Small intestine (tissue), 7 donors: ENCODE measurements around the gene ITLN1. TPM values are rescaled to one million over a fixed set of nuclear protein-coding genes. Genes with fewer than 3 reads are reported as not detected.
"Not testable (repeated sequence)": the region's sequence is repeated elsewhere in the genome, so short reads cannot be mapped to it uniquely, and the experiment has no call there.

Experiments used
- DNase-seq, 2 donors: peaks; one replicate each; pipeline versions ENCODE4 v3.0.0 to v3.0.0-alpha.2; 2013
- FAIRE-seq: peaks from 2 replicates; lab custom pipeline; 2012; peaks lifted over from hg19 to GRCh38; lab: Jason Lieb, UNC
- H3K27ac ChIP-seq, 3 donors: one replicate each; pipeline ENCODE4 v1.5.1; 2013; ENCODE audit warnings: low read length in 2 of 3, mild to moderate bottlenecking in 2 of 3, control low read depth in 1 of 3, inconsistent platforms in 1 of 3, low read depth in 1 of 3, moderate library complexity in 1 of 3
- H3K27me3 ChIP-seq, 3 donors: one replicate each; pipeline ENCODE4 v1.6.1; 2013; ENCODE audit warnings: low read length in 3 of 3, inconsistent platforms in 1 of 3; ENCODE audit not compliant: control insufficient read depth in 3 of 3, insufficient read depth in 3 of 3
- H3K36me3 ChIP-seq, 3 donors: one replicate each; pipeline ENCODE4 v1.6.1; 2013; ENCODE audit warnings: low read length in 3 of 3, inconsistent platforms in 1 of 3, low read depth in 1 of 3, mild to moderate bottlenecking in 1 of 3, moderate library complexity in 1 of 3; ENCODE audit not compliant: control insufficient read depth in 3 of 3, insufficient read depth in 2 of 3
- H3K4me1 ChIP-seq, 3 donors: one replicate each; pipeline ENCODE4 v1.6.1; 2013; ENCODE audit warnings: low read length in 2 of 3, inconsistent platforms in 1 of 3, low read depth in 1 of 3, mild to moderate bottlenecking in 1 of 3, moderate library complexity in 1 of 3; ENCODE audit not compliant: control insufficient read depth in 3 of 3, insufficient read depth in 2 of 3
- H3K4me3 ChIP-seq, 3 donors: one replicate each; pipeline ENCODE4 v1.5.1; 2013; ENCODE audit warnings: low read length in 3 of 3, control low read depth in 1 of 3, inconsistent platforms in 1 of 3, low read depth in 1 of 3, mild to moderate bottlenecking in 1 of 3, moderate library complexity in 1 of 3
- H3K9me3 ChIP-seq, 2 donors: one replicate each; pipeline ENCODE4 v1.6.1; 2013; ENCODE audit warnings: low read depth in 1 of 2, low read length in 1 of 2; ENCODE audit not compliant: control insufficient read depth in 2 of 2, insufficient read depth in 1 of 2
- WGBS, 3 donors: extraction: QIAGEN DNeasy Blood & Tissue Kit; methylation state at CpG; one replicate each; pipeline ENCODE4 v1.1.7; 2013; 5-methylcytosine and 5-hydroxymethylcytosine counted together
- polyA plus RNA-seq, 4 donors: library from polyadenylated mRNA; stranded (reverse) in 3 of 4; unstranded in 1 of 4; fragments of 200-250 nt in 3 of 4; fragments of 120-200 nt in 1 of 4; gene quantifications; one replicate each; pipeline versions ENCODE4 v1.2.1 to v1.2.3, GENCODE V29; 2013
- donor health status: healthy with polysubstance abuse.
- donor health status: control.
- donor health status: control.
- donor health status: Bipolar disorder and iron deficiency.
- donor health status: healthy.

Gene ITLN1
- polyA plus RNA-seq, 4 donors = 21.6 to 230 (median 95.8) TPM

DNA sequence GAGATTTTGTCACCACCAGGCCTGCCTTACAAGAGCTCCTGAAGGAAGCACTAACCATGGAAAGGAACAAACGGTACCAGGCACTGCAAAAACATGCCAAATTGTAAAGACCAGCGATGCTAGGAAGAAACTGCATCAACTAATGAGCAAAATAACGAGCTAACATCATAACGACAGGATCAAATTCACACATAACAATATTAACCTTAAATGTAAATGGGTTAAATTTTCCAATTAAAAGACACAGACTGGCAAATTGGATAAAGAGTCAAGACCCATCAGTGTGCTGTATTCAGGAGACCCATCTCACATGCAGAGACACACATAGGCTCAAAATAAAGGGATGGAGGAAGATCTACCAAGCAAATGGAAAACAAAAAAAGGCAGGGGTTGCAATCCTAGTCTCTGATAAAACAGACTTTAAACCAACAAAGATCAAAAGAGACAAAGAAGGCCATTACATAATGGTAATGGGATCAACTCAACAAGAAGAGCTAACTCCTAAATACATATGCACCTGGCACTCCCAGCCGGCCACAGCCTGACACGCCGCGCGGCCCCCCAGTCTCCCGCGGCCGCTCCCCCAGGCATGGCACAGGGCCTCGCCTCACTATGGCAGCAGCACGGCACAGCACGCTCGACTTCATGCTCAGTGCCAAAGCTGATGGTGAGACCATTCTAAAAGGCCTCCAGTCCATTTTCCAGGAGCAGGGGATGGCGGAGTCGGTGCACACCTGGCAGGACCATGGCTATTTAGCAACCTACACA lies 9.6 kb upstream of the ITLN1 start:
- WGBS, 3 donors = 94 to 97% (median 95%) methylated on average over 18 of the region's 18 CpGs
- H3K4me3 ChIP-seq, H3K27me3 ChIP-seq, FAIRE-seq, H3K27ac ChIP-seq, H3K9me3 ChIP-seq, DNase-seq, H3K36me3 ChIP-seq, H3K4me1 ChIP-seq: not testable (repeated sequence)

- Histone ChIP-seq H3K4me1 (no peaks in the 10 kb centered on the region), H3K9me3 (peaks cover 0 to 8% of the 10 kb centered on the region in 2 donors), H3K4me3 (no peak overlapping the region), H3K27ac (no peak overlapping the region), H3K36me3 (no peaks in the 10 kb centered on the region), H3K27me3 (peaks cover 0 to 1% (median 0%) of the 10 kb centered on the region in 3 donors)
- FAIRE-seq (no peak), DNase-seq (peak in 1 of 2 donors; percentile 33)
- WGBS, 3 donors = 43 to 66% (median 49%) methylated on average over 2 of the region's 2 CpGs
These were observed 6.5 kb upstream of the ITLN1 start for GRCh38 chr1:160891474-160891873.

DNA sequence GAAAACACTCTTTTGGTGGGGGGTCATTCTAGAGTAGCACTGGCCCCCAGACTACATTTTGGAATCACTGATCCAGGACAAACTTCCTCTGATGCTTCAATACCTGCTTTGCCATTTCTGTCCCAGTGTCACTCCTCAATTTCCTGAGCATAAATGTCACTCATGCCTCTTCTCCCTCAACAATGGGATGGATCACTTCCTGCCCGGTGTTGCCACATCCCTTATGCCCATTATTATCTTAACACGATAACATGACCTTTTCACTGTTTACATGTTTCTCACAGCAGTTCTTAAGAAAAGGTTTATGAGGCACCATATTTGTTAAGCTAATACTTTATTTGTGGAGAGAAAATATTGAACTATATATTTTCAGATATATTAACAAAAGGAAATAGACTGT lies 3.9 kb upstream of the ITLN1 start:
- H3K27me3 ChIP-seq = peaks cover 0 to 1% (median 0%) of the 10 kb centered on the region in 3 donors
- H3K4me1 ChIP-seq = no peaks in the 10 kb centered on the region
- H3K27ac ChIP-seq = no peak overlapping the region
- DNase-seq (no peak), FAIRE-seq (no peak)
- no peak overlapping the region for H3K4me3 ChIP-seq
- H3K36me3 ChIP-seq = no peaks in the 10 kb centered on the region
- 25 to 33% (median 26%) methylated on average over 2 of the region's 2 CpGs for WGBS, 3 donors
- H3K9me3 ChIP-seq = peaks cover 0 to 5% of the 10 kb centered on the region in 2 donors

DNA sequence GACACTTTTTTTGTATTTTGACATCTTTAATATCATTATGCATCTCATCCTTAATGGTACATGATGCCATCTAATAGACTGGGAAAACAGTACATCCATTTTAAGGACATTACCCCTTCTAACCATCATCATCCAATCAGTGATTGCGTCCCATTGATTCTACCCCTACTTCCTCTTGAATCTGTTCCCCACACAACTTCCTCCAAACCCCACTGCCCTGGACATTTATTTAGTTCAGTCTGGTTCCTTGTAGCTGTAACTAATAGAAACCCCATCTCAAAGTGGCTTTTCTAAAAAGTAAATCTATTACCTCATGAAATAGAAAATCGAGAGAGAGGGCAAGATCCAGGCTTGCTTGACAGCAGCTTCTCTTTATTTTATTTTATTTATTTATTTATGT lies 2.1 kb upstream of the ITLN1 start:
- no peak for DNase-seq
- Histone ChIP-seq H3K27ac (no peak overlapping the region), H3K4me1 (no peaks in the 10 kb centered on the region), H3K9me3 (no peaks in the 10 kb centered on the region), H3K36me3 (no peaks in the 10 kb centered on the region), H3K4me3 (no peak overlapping the region), H3K27me3 (peaks cover 0 to 4% (median 0%) of the 10 kb centered on the region in 3 donors)
- WGBS, 3 donors = 85 to 88% (median 88%) methylated on average over 2 of the region's 2 CpGs
- FAIRE-seq = no peak

GRCh38 chr1:160884579-160884978 lies 401 bp downstream of the ITLN1 start:
- Histone ChIP-seq H3K27ac (no peak overlapping the region), H3K4me3 (no peak overlapping the region), H3K4me1 (no peaks in the 10 kb centered on the region), H3K27me3 (peaks cover 0 to 4% (median 0%) of the 10 kb centered on the region in 3 donors), H3K9me3 (no peaks in the 10 kb centered on the region), H3K36me3 (no peaks in the 10 kb centered on the region)
- DNase-seq = peak in 1 of 2 donors; percentile 17
- FAIRE-seq = no peak
- 79 to 81% (median 79%) methylated on average over 6 of the region's 6 CpGs for WGBS, 3 donors

GRCh38 chr1:160883581-160884513 lies 1.1 kb downstream of the ITLN1 start:
- Histone ChIP-seq H3K36me3 (no peaks in the 10 kb centered on the region), H3K27ac (no peak overlapping the region), H3K4me1 (no peaks in the 10 kb centered on the region), H3K27me3 (peaks cover 0 to 3% (median 0%) of the 10 kb centered on the region in 3 donors), H3K4me3 (no peak overlapping the region), H3K9me3 (no peaks in the 10 kb centered on the region)
- FAIRE-seq (no peak), DNase-seq (no peak)
- 87 to 90% (median 88%) methylated on average over 13 of the region's 13 CpGs for WGBS, 3 donors

- Histone ChIP-seq H3K27ac (no peak overlapping the region), H3K36me3 (no peaks in the 10 kb centered on the region), H3K9me3 (no peaks in the 10 kb centered on the region), H3K4me1 (no peaks in the 10 kb centered on the region), H3K27me3 (peaks cover 0 to 3% (median 0%) of the 10 kb centered on the region in 3 donors), H3K4me3 (no peak overlapping the region)
- DNase-seq = no peak
- no peak for FAIRE-seq
- WGBS, 3 donors = 100% methylated on average over 1 of the region's 1 CpG
These were observed 2.4 kb downstream of the ITLN1 start for GRCh38 chr1:160882582-160882981.

DNA sequence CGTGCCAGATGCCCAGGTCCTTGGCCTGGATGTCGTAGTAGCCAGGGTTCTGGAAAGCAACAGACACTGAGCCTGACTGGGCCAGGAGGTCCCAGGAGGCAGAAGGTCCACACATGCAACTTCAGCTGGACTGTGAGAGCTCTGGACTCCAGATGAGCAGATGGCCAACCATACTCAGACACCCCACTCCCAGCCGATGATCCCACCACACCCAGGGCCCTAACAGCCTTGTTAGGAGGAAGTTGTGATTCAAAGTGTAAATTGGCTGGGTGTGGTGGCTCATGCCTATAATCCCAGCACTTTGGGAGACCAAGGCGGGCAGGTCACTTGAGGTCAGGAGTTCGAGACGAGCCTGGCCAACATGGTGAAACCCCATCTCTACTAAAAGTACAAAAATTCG lies 3.7 kb downstream of the ITLN1 start:
- not testable (repeated sequence) for H3K9me3 ChIP-seq, H3K4me1 ChIP-seq, H3K4me3 ChIP-seq, H3K27me3 ChIP-seq, FAIRE-seq, H3K27ac ChIP-seq, H3K36me3 ChIP-seq
- WGBS, 3 donors = 71 to 81% (median 75%) methylated on average over 7 of the region's 7 CpGs
- peak in 1 of 2 donors; percentile 18 for DNase-seq
